ENCODE data around the gene RRAGC. TPM values are rescaled to one million over a fixed set of nuclear protein-coding genes. Genes with fewer than 3 reads are reported as not detected.

The RRAGC gene
- total and polyA plus RNA-seq, 10 of the 15 experiments (the other 5 are each of a cell fraction or from before 2014, with no cell fraction given): 5.5 to 22.1 (median 15.0) TPM

GRCh38 chr1:38814984-38815464 lies 44.5 kb downstream of the RRAGC start:
- BruUV-seq (replicated peaks): no TSS peak
- CTCF ChIA-PET: interaction anchor here (1.1 to 1.5 kb wide), 3 partner anchors 8 to 88 kb away, joined by 3 to 5 read pairs (median 3); no protein-coding TSS in a partner anchor
- FAIRE-seq (peak; percentile 54), DNase-seq (ENCODE audit: low read depth, low spot score) (peak; percentile 21), ATAC-seq (peak; percentile 57)
- RAD21 ChIA-PET (ENCODE audit: unreplicated experiment): interaction anchor here (1.1 kb wide), 1 partner anchor 206 kb away, joined by 4 read pairs; no protein-coding TSS in a partner anchor
- intact Hi-C loops (cut with micrococcal nuclease; ENCODE audit: unreplicated experiment) (loop anchor here (5.0 kb wide), 2 partner anchors 208 to 773 kb away; no protein-coding TSS in a partner anchor), in situ Hi-C loops (cut with MboI) (loop anchor here (5.0 kb wide), 1 partner anchor 788 kb away; no protein-coding TSS in a partner anchor)
- Histone ChIP-seq H3K4me1 (ENCODE audit: control insufficient read depth, insufficient read depth, low read length) (peaks cover 11% of the 10 kb centered on the region), H3K4me2 (ENCODE audit: control insufficient read depth, insufficient read depth) (no peak overlapping the region; the same call in 1 of the 2 replicates), H3K36me3 (ENCODE audit: control insufficient read depth in 2 of 2, insufficient read depth in 2 of 2, low read length in 1 of 2) (no peaks in the 10 kb centered on the region), H3K27ac (ENCODE audit: control insufficient read depth, insufficient read depth) (no peak overlapping the region), H3K4me3 (no peak overlapping the region), H3K27me3 (replicated peaks in 1 of 2; ENCODE audit: control insufficient read depth in 2 of 2, insufficient read depth in 2 of 2, low read length in 1 of 2) (no peaks in the 10 kb centered on the region), H3K9ac (ENCODE audit: control insufficient read depth, insufficient read depth, low read length) (no peak overlapping the region), H2AFZ (ENCODE audit: control insufficient read depth, low read depth, low read length) (no peak overlapping the region), H4K20me1 (ENCODE audit: control insufficient read depth, insufficient read depth) (no peaks in the 10 kb centered on the region), H3K79me2 (ENCODE audit: control insufficient read depth, insufficient read depth, low read length) (no peaks in the 10 kb centered on the region), H3K9me3 (replicated peaks; ENCODE audit: control insufficient read depth, insufficient read depth, low read length) (no peaks in the 10 kb centered on the region; the same call in 1 of the 3 replicates)
- SMC1A ChIA-PET (ENCODE audit: uncharacterized antibody, unreplicated experiment): interaction anchor here (1.2 to 2.1 kb wide), 3 partner anchors 287 to 785 kb away, joined by 4 to 5 read pairs (median 5); no protein-coding TSS in a partner anchor
- POLR2A ChIA-PET: no interaction called here
- 35% methylated on average over 1 of the region's 1 CpG for WGBS (ENCODE audit: insufficient coverage, insufficient replicate concordance, low lambda C conversion rate, missing lambda C conversion rate)
- TF ChIP-seq CEBPZ (IDR thresholded peaks at IDR 0.05; ENCODE audit: low read depth, low read length): no peak
- TF ChIP-seq HCFC1 (IDR thresholded peaks at IDR 0.05; ENCODE audit: low read length): no peak
- 0 out of 4 replicates have a peak, but pooled peaks of 1 of the 2 experiments have one; percentile 24 for TF ChIP-seq BHLHE40 (IDR thresholded peaks at IDR 0.05; ENCODE audit: borderline replicate concordance in 1 of 2, low read depth in 2 of 2, low read length in 1 of 2)
- peak; percentile 66; the same call in 1 of the 2 replicates for TF ChIP-seq SMARCA5 (IDR thresholded peaks at IDR 0.05)
- no peak for TF ChIP-seq TCF12 (IDR thresholded peaks at IDR 0.05; ENCODE audit: low read depth, low read length)
- TF ChIP-seq, protein P1, sequence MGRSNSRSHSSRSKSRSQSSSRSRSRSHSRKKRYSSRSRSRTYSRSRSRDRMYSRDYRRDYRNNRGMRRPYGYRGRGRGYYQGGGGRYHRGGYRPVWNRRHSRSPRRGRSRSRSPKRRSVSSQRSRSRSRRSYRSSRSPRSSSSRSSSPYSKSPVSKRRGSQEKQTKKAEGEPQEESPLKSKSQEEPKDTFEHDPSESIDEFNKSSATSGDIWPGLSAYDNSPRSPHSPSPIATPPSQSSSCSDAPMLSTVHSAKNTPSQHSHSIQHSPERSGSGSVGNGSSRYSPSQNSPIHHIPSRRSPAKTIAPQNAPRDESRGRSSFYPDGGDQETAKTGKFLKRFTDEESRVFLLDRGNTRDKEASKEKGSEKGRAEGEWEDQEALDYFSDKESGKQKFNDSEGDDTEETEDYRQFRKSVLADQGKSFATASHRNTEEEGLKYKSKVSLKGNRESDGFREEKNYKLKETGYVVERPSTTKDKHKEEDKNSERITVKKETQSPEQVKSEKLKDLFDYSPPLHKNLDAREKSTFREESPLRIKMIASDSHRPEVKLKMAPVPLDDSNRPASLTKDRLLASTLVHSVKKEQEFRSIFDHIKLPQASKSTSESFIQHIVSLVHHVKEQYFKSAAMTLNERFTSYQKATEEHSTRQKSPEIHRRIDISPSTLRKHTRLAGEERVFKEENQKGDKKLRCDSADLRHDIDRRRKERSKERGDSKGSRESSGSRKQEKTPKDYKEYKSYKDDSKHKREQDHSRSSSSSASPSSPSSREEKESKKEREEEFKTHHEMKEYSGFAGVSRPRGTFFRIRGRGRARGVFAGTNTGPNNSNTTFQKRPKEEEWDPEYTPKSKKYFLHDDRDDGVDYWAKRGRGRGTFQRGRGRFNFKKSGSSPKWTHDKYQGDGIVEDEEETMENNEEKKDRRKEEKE (IDR thresholded peaks at IDR 0.05): no peak
- TF ChIP-seq PML (IDR thresholded peaks at IDR 0.05; ENCODE audit: low read length): no peak
- TF ChIP-seq NFYB (IDR thresholded peaks at IDR 0.05; ENCODE audit: insufficient read depth, low read depth, low read length): no peak
- peak; percentile 83; the same call in 1 of the 2 replicates for TF ChIP-seq ZNF217 (IDR thresholded peaks at IDR 0.05)
- no peak for TF ChIP-seq HDGF (IDR thresholded peaks at IDR 0.05)
- TF ChIP-seq EED (IDR thresholded peaks at IDR 0.05; ENCODE audit: low read depth): no peak
- no peak for TF ChIP-seq KLF5 (IDR thresholded peaks at IDR 0.05; ENCODE audit: partially characterized antibody)
- TF ChIP-seq PBX3 (IDR thresholded peaks at IDR 0.05; ENCODE audit: insufficient replicate concordance, low read depth, low read length): no peak
- no peak for TF ChIP-seq ZNF24 (IDR thresholded peaks at IDR 0.05)
- TF ChIP-seq ZNF384 (IDR thresholded peaks at IDR 0.05; ENCODE audit: borderline replicate concordance, low read depth, low read length): peak; percentile 75
- no peak for TF ChIP-seq RUNX3 (IDR thresholded peaks at IDR 0.05; ENCODE audit: low read length)
- TF ChIP-seq KAT2A (conservative IDR thresholded peaks at IDR 0.05; ENCODE audit: control insufficient read depth, low read depth, low read length): no peak
